Testis (tissue), 3 donors: ENCODE data around the gene PRKX. TPM values are rescaled to one million over a fixed set of nuclear protein-coding genes. Genes with fewer than 3 reads are reported as not detected.
"Not testable (repeated sequence)": the region's sequence is repeated elsewhere in the genome, so short reads cannot be mapped to it uniquely, and the experiment has no call there.

Experiments used
- DNase-seq: peaks from one replicate; pipeline ENCODE4 v3.0.0-alpha.2; 2019
- H3K27ac ChIP-seq, 2 donors: fragments of 200-600 bp; sonication (generic); one replicate each; pipeline ENCODE4 v1.5.1; 2019
- H3K27me3 ChIP-seq: fragments of 200-600 bp; sonication (generic); one replicate; pipeline ENCODE4 v1.5.1; 2019
- H3K36me3 ChIP-seq: fragments of 200-600 bp; sonication (generic); one replicate; pipeline ENCODE4 v1.5.1; 2017; ENCODE audit warnings: low read depth; ENCODE audit errors: missing control alignments
- H3K4me1 ChIP-seq: fragments of 200-600 bp; sonication (generic); one replicate; pipeline ENCODE4 v1.5.1; 2019
- H3K4me3 ChIP-seq, 2 donors: fragments of 200-600 bp; sonication (generic); one replicate each; pipeline ENCODE4 v1.5.1; 2017 to 2019
- H3K9me3 ChIP-seq: fragments of 200-600 bp; sonication (generic); one replicate; pipeline ENCODE4 v1.5.1; 2017
- CTCF ChIP-seq, 3 experiments: fragments of 450-650 bp in 2 of 3; fragments of 200-600 bp in 1 of 3; sonication (generic) in 1 of 3; IDR thresholded peaks; one replicate each; pipeline ENCODE4 v1.5.1; 2016 to 2019; ENCODE audit warnings: antibody characterized with exemption in 3 of 3, mild to moderate bottlenecking in 2 of 3, moderate library complexity in 1 of 3
- POLR2A ChIP-seq: fragments of 450-650 bp; IDR thresholded peaks from one replicate; pipeline ENCODE4 v1.6.1; 2017; ENCODE audit warnings: antibody characterized with exemption, mild to moderate bottlenecking, moderate library complexity
- WGBS, 2 donors: methylation state at CpG; one replicate each; pipeline ENCODE4 v1.1.5; 2018; 5-methylcytosine and 5-hydroxymethylcytosine counted together
- intact Hi-C: fragments of 100-400 bp; cut with DNase I; formaldehyde crosslinking; loops from one replicate; pipeline ENCODE4 v1.15.1; 2023; ENCODE audit warnings: low total_unique reads
- polyA plus RNA-seq: library from polyadenylated mRNA; stranded (reverse); fragments of 350-450 nt; fragmentation: Illumina TruSeq; extraction: RNeasy Lipid Tissue Mini Kit (QIAGEN cat#74804); gene quantifications from one replicate; pipeline ENCODE4 v1.2.3, GENCODE V29; 2014; ENCODE audit warnings: low read depth, low replicate concordance; ENCODE audit not compliant: insufficient read depth
- total RNA-seq, 2 donors: library from RNA; depleted of rRNA; stranded (reverse); fragments of >200 nt; gene quantifications; one replicate each; pipeline ENCODE4 v1.2.3, GENCODE V29; 2016

Gene PRKX
- total and polyA plus RNA-seq, 3 donors from 2014 or later = 19.2 to 40.1 (median 39.9) TPM

- H3K9me3 ChIP-seq = no peaks in the 10 kb centered on the region
- peaks cover 3% of the 10 kb centered on the region for H3K4me1 ChIP-seq
- no peak overlapping the region for H3K4me3 ChIP-seq
- WGBS, 2 donors = 54 to 62% methylated on average over 5 to 9 of the region's 9 CpGs
- no peaks in the 10 kb centered on the region for H3K36me3 ChIP-seq
- peak overlapping the region; percentile 72 to 78 for H3K27ac ChIP-seq
- no peaks in the 10 kb centered on the region for H3K27me3 ChIP-seq
- intact Hi-C loops = no loop called here
- TF ChIP-seq POLR2A (no peak), CTCF (IDR thresholded peaks at IDR 0.05) (no peak)
- DNase-seq = peak; percentile 63
Measured at GRCh38 chrX:3697220-3697684, 16.2 kb downstream of the PRKX start.

GRCh38 chrX:3695536-3695935 is 17.9 kb downstream of the PRKX start:
- TF ChIP-seq CTCF (IDR thresholded peaks at IDR 0.05) = no peak
- TF ChIP-seq POLR2A = no peak
- Histone ChIP-seq H3K9me3 (no peaks in the 10 kb centered on the region), H3K27me3 (no peaks in the 10 kb centered on the region), H3K36me3 (no peaks in the 10 kb centered on the region), H3K4me3 (no peak overlapping the region), H3K27ac (peak overlapping the region in 1 of 2 donors; percentile 45), H3K4me1 (peaks cover 3% of the 10 kb centered on the region)
- DNase-seq = no peak
- 87 to 97% methylated on average over 5 of the region's 5 CpGs for WGBS, 2 donors
- intact Hi-C loops = no loop called here

GRCh38 chrX:3690140-3690539 is 23.3 kb downstream of the PRKX start:
- Histone ChIP-seq H3K27me3 (no peaks in the 10 kb centered on the region), H3K36me3 (no peaks in the 10 kb centered on the region), H3K4me1 (no peaks in the 10 kb centered on the region), H3K4me3 (no peak overlapping the region), H3K9me3 (no peaks in the 10 kb centered on the region), H3K27ac (peak overlapping the region; percentile 55 to 64)
- DNase-seq = no peak
- 53 to 57% methylated on average over 2 to 3 of the region's 3 CpGs for WGBS, 2 donors
- TF ChIP-seq CTCF (IDR thresholded peaks at IDR 0.05) = no peak
- TF ChIP-seq POLR2A = no peak
- intact Hi-C loops = no loop called here

- intact Hi-C loops, H3K9me3 ChIP-seq, H3K4me1 ChIP-seq, H3K36me3 ChIP-seq, DNase-seq, H3K27me3 ChIP-seq, H3K4me3 ChIP-seq, H3K27ac ChIP-seq: not testable (repeated sequence)
- WGBS, 2 donors = 91 to 100% methylated on average over 2 to 7 of the region's 7 CpGs
Measured at GRCh38 chrX:3683236-3683635, 30.2 kb downstream of the PRKX start.

GRCh38 chrX:3680459-3680858 is 33.0 kb downstream of the PRKX start:
- WGBS, 2 donors = 94 to 100% methylated on average over 2 to 7 of the region's 7 CpGs
- H3K36me3 ChIP-seq = no peaks in the 10 kb centered on the region
- DNase-seq = no peak
- no peaks in the 10 kb centered on the region for H3K4me1 ChIP-seq
- H3K27me3 ChIP-seq = no peaks in the 10 kb centered on the region
- no peak overlapping the region for H3K4me3 ChIP-seq
- H3K27ac ChIP-seq = no peak overlapping the region
- no peaks in the 10 kb centered on the region for H3K9me3 ChIP-seq
- TF ChIP-seq POLR2A (no peak), CTCF (IDR thresholded peaks at IDR 0.05) (no peak)
- intact Hi-C loops = no loop called here
